HPDE6-E6E7 (cell line): Measurements from ENCODE around the gene CDH8.

Experiments used
- DNase-seq: peaks from one replicate; pipeline ENCODE4 v3.0.0; 2011; ENCODE audit warnings: missing footprints; ENCODE audit errors: extremely low spot score

Gene CDH8

GRCh38 chr16:62036101-62036801 lies at the start of gene CDH8:
Gene CDH8 (minus strand): TSS chr16:62036438. CDS start chr16:62021403, 15,035 bp downstream.
- DNase-seq: no peak

GRCh38 chr16:62079236-62079635 lies 43.0 kb upstream of the CDH8 start:
- DNase-seq: no peak

- no peak for DNase-seq
Measured at GRCh38 chr16:62077998-62078397, 41.8 kb upstream of the CDH8 start.

GRCh38 chr16:62076886-62077285 lies 40.6 kb upstream of the CDH8 start:
- DNase-seq: no peak

GRCh38 chr16:62068747-62069146 lies 32.5 kb upstream of the CDH8 start:
- DNase-seq: no peak

- no peak for DNase-seq
Measured at GRCh38 chr16:62067981-62068380, 31.7 kb upstream of the CDH8 start.

GRCh38 chr16:62067182-62067581 lies 30.9 kb upstream of the CDH8 start:
- DNase-seq: no peak

- DNase-seq: no peak
Measured at GRCh38 chr16:62066747-62067146, 30.5 kb upstream of the CDH8 start.

GRCh38 chr16:62064173-62064572 lies 27.9 kb upstream of the CDH8 start:
- no peak for DNase-seq

- DNase-seq: no peak
Measured at GRCh38 chr16:62060089-62060488, 23.9 kb upstream of the CDH8 start.

- DNase-seq: no peak
Measured at GRCh38 chr16:62059527-62059926, 23.3 kb upstream of the CDH8 start.

- no peak for DNase-seq
Measured at GRCh38 chr16:62058412-62058811, 22.2 kb upstream of the CDH8 start.

- no peak for DNase-seq
Measured at GRCh38 chr16:62051942-62052341, 15.7 kb upstream of the CDH8 start.

GRCh38 chr16:62050793-62051192 lies 14.6 kb upstream of the CDH8 start:
- DNase-seq: no peak

- DNase-seq: no peak
Measured at GRCh38 chr16:62046801-62047200, 10.6 kb upstream of the CDH8 start.

GRCh38 chr16:62041401-62041800 lies 5.2 kb upstream of the CDH8 start:
- DNase-seq: peak; percentile 31

- DNase-seq: no peak
Measured at GRCh38 chr16:62038646-62039045, 2.4 kb upstream of the CDH8 start.

- DNase-seq: no peak
Measured at GRCh38 chr16:62038225-62038624, 2.0 kb upstream of the CDH8 start.

- DNase-seq: no peak
Measured at GRCh38 chr16:62036802-62037135, 531 bp upstream of the CDH8 start.

GRCh38 chr16:62035115-62036092 lies 834 bp downstream of the CDH8 start:
- no peak for DNase-seq

GRCh38 chr16:62034231-62035114 lies 1.8 kb downstream of the CDH8 start:
- no peak for DNase-seq

- DNase-seq: no peak
Measured at GRCh38 chr16:62033065-62033464, 3.2 kb downstream of the CDH8 start.
